ENCODE results near the gene RECQL5.

GRCh38 chr17:75584849-75585175 is 82.1 kb downstream of the RECQL5 start:
- TF ChIP-seq POLR2A (IDR thresholded peaks at IDR 0.05; ENCODE audit: low read depth, low read length) (no peak), POLR2AphosphoS5 (IDR thresholded peaks at IDR 0.05; ENCODE audit: low read depth, low read length) (no peak)

Measured in GM12891 (cell line).